ENCODE measurements around the gene REELD1. TPM values are rescaled to one million over a fixed set of nuclear protein-coding genes. Genes with fewer than 3 reads are reported as not detected.
A peak's percentile ranks its signal among the peaks of the same experiment; 100 is the strongest.

The REELD1 gene
- total RNA-seq (under 1 TPM; 0.42 to 0.58 TPM), polyA plus RNA-seq (under 1 TPM in 1 of 2 donors, not detected in 1; 0.11 TPM)

- CTCF ChIA-PET (ENCODE audit: partially characterized antibody): no interaction called here
- Mint-ChIP-seq H3K27ac (no peak within 1 kb of the TSS), H3K27me3 (peaks cover 0 to 3% of the 10 kb centered on the region in 2 donors), H3K9me3 (no peaks in the 10 kb centered on the region), H3K4me1 (no peaks in the 10 kb centered on the region), H3K4me3 (no peak within 1 kb of the TSS), H3K36me3 (no peaks in the 10 kb centered on the region)
- POLR2A ChIA-PET (ENCODE audit: partially characterized antibody): no interaction called here
- no peak within 1 kb of the TSS for H3K27ac ChIP-seq (ENCODE audit: low read depth, low read length)
- intact Hi-C loops (cut with micrococcal nuclease): no loop called here
- no peaks in the 10 kb centered on the region for H3K9me3 ChIP-seq (ENCODE audit: control insufficient read depth in 1 of 2, low read length in 2 of 2)
- H3K4me1 ChIP-seq (ENCODE audit: insufficient read depth, low read length): no peaks in the 10 kb centered on the region
- no peak within 1 kb of the TSS for H3K4me3 ChIP-seq (ENCODE audit: low read length in 2 of 2)
- no peaks in the 10 kb centered on the region for H3K27me3 ChIP-seq (ENCODE audit: insufficient read depth, low read length)
- H3K36me3 ChIP-seq (ENCODE audit: insufficient read depth, low read length): no peaks in the 10 kb centered on the region
- no peak for DNase-seq
Measured at GRCh38 chr4:146214238-146214637, at the start of gene REELD1. REELD1 (plus strand) TSS chr4:146214538; CDS start chr4:146216953, 2,415 bp downstream.

GRCh38 chr4:146165221-146165620 lies 49.1 kb upstream of the REELD1 start:
- Histone ChIP-seq H3K4me3 (ENCODE audit: low read length in 2 of 2) (no peak overlapping the region), H3K4me1 (ENCODE audit: insufficient read depth, low read length) (no peaks in the 10 kb centered on the region), H3K36me3 (ENCODE audit: insufficient read depth, low read length) (no peaks in the 10 kb centered on the region), H3K27me3 (ENCODE audit: insufficient read depth, low read length) (no peaks in the 10 kb centered on the region), H3K9me3 (ENCODE audit: control insufficient read depth in 1 of 2, low read length in 2 of 2) (no peaks in the 10 kb centered on the region), H3K27ac (ENCODE audit: low read depth, low read length) (no peak overlapping the region)
- DNase-seq: no peak
- POLR2A ChIA-PET (ENCODE audit: partially characterized antibody): no interaction called here
- Mint-ChIP-seq H3K27ac (no peak overlapping the region), H3K27me3 (peaks cover 4 to 7% of the 10 kb centered on the region in 2 donors), H3K4me3 (no peak overlapping the region), H3K9me3 (peaks cover 4 to 18% (median 12%) of the 10 kb centered on the region in 8 donors), H3K4me1 (no peaks in the 10 kb centered on the region), H3K36me3 (peaks cover 0 to 9% of the 10 kb centered on the region in 2 donors)
- intact Hi-C loops (cut with micrococcal nuclease): no loop called here
- CTCF ChIA-PET (ENCODE audit: partially characterized antibody): no interaction called here

GRCh38 chr4:146165840-146166239 lies 48.5 kb upstream of the REELD1 start:
- H3K4me3 ChIP-seq (ENCODE audit: low read length in 2 of 2): no peak overlapping the region
- DNase-seq: no peak
- H3K36me3 ChIP-seq (ENCODE audit: insufficient read depth, low read length): no peaks in the 10 kb centered on the region
- CTCF ChIA-PET (ENCODE audit: partially characterized antibody): no interaction called here
- H3K4me1 ChIP-seq (ENCODE audit: insufficient read depth, low read length): no peaks in the 10 kb centered on the region
- H3K27ac ChIP-seq (ENCODE audit: low read depth, low read length): no peak overlapping the region
- POLR2A ChIA-PET (ENCODE audit: partially characterized antibody): no interaction called here
- H3K4me3 Mint-ChIP-seq: no peak overlapping the region
- H3K27ac Mint-ChIP-seq: no peak overlapping the region
- H3K27me3 Mint-ChIP-seq: peaks cover 2 to 4% of the 10 kb centered on the region in 2 donors
- no peaks in the 10 kb centered on the region for H3K4me1 Mint-ChIP-seq
- H3K27me3 ChIP-seq (ENCODE audit: insufficient read depth, low read length): no peaks in the 10 kb centered on the region
- no peaks in the 10 kb centered on the region for H3K9me3 ChIP-seq (ENCODE audit: control insufficient read depth in 1 of 2, low read length in 2 of 2)
- intact Hi-C loops (cut with micrococcal nuclease): no loop called here
- H3K36me3 Mint-ChIP-seq: peaks cover 0 to 5% of the 10 kb centered on the region in 2 donors
- H3K9me3 Mint-ChIP-seq: peaks cover 4 to 14% (median 8%) of the 10 kb centered on the region in 8 donors

- Histone ChIP-seq H3K4me1 (ENCODE audit: insufficient read depth, low read length) (peaks cover 5% of the 10 kb centered on the region), H3K27me3 (ENCODE audit: insufficient read depth, low read length) (no peaks in the 10 kb centered on the region), H3K4me3 (ENCODE audit: low read length in 2 of 2) (no peak overlapping the region), H3K36me3 (ENCODE audit: insufficient read depth, low read length) (no peaks in the 10 kb centered on the region), H3K27ac (ENCODE audit: low read depth, low read length) (no peak overlapping the region), H3K9me3 (ENCODE audit: control insufficient read depth in 1 of 2, low read length in 2 of 2) (no peaks in the 10 kb centered on the region)
- Mint-ChIP-seq H3K4me1 (peaks cover 0 to 12% (median 1%) of the 10 kb centered on the region in 4 donors), H3K9me3 (no peaks in the 10 kb centered on the region), H3K27ac (no peak overlapping the region), H3K36me3 (peaks cover 0 to 2% of the 10 kb centered on the region in 2 donors), H3K27me3 (peaks cover 0 to 4% of the 10 kb centered on the region in 2 donors), H3K4me3 (no peak overlapping the region)
- ChIA-PET POLR2A (ENCODE audit: partially characterized antibody) (no interaction called here), CTCF (ENCODE audit: partially characterized antibody) (no interaction called here)
- DNase-seq: no peak
- intact Hi-C loops (cut with micrococcal nuclease): loop anchor here (10.0 kb wide), 3 partner anchors 435 to 1515 kb away; partner anchors contain the start of genes ABCE1, ANAPC10 and PRMT9
Measured at GRCh38 chr4:146170149-146170548, 44.2 kb upstream of the REELD1 start.

- peaks cover 53% of the 10 kb centered on the region for H3K4me1 ChIP-seq (ENCODE audit: insufficient read depth, low read length)
- DNase-seq: peak; percentile 83 to 87 (median 84)
- intact Hi-C loops (cut with micrococcal nuclease): loop anchor here (2.0 to 10.0 kb wide), 7 partner anchors 239 to 1509 kb away; partner anchors contain the start of genes ABCE1, ANAPC10, MMAA and OTUD4
- CTCF ChIA-PET (ENCODE audit: partially characterized antibody): no interaction called here
- peak within 1 kb of the TSS; percentile 81 for H3K27ac ChIP-seq (ENCODE audit: low read depth, low read length)
- peaks cover 0 to 8% of the 10 kb centered on the region in 2 donors for H3K36me3 Mint-ChIP-seq
- H3K4me3 Mint-ChIP-seq: peak within 1 kb of the TSS; percentile 86 to 96 (median 92)
- H3K9me3 ChIP-seq (ENCODE audit: control insufficient read depth in 1 of 2, low read length in 2 of 2): no peaks in the 10 kb centered on the region
- no peaks in the 10 kb centered on the region for H3K36me3 ChIP-seq (ENCODE audit: insufficient read depth, low read length)
- peak within 1 kb of the TSS; percentile 39 to 96 for H3K4me3 ChIP-seq (ENCODE audit: low read length in 2 of 2)
- no peaks in the 10 kb centered on the region for H3K9me3 Mint-ChIP-seq
- peak within 1 kb of the TSS; percentile 93 to 98 (median 97) for H3K27ac Mint-ChIP-seq
- peaks cover 34 to 63% (median 42%) of the 10 kb centered on the region in 4 donors for H3K4me1 Mint-ChIP-seq
- POLR2A ChIA-PET (ENCODE audit: partially characterized antibody): no interaction called here
- no peaks in the 10 kb centered on the region for H3K27me3 ChIP-seq (ENCODE audit: insufficient read depth, low read length)
- no peaks in the 10 kb centered on the region for H3K27me3 Mint-ChIP-seq
Measured at GRCh38 chr4:146175541-146176453, 38.5 kb upstream of the REELD1 start, which contains the start of gene LSM6. LSM6 (plus strand) TSS chr4:146175718; CDS start chr4:146182922, 7,204 bp downstream.

GRCh38 chr4:146176891-146177290 lies 37.4 kb upstream of the REELD1 start:
- ChIA-PET POLR2A (ENCODE audit: partially characterized antibody) (no interaction called here), CTCF (ENCODE audit: partially characterized antibody) (no interaction called here)
- Mint-ChIP-seq H3K4me1 (peaks cover 41 to 70% (median 48%) of the 10 kb centered on the region in 4 donors), H3K36me3 (peaks cover 0 to 8% of the 10 kb centered on the region in 2 donors), H3K27me3 (no peaks in the 10 kb centered on the region), H3K9me3 (no peaks in the 10 kb centered on the region), H3K4me3 (peak overlapping the region; percentile 86 to 96 (median 92)), H3K27ac (peak overlapping the region; percentile 65 to 98 (median 90))
- no peaks in the 10 kb centered on the region for H3K9me3 ChIP-seq (ENCODE audit: control insufficient read depth in 1 of 2, low read length in 2 of 2)
- H3K27me3 ChIP-seq (ENCODE audit: insufficient read depth, low read length): no peaks in the 10 kb centered on the region
- H3K27ac ChIP-seq (ENCODE audit: low read depth, low read length): no peak overlapping the region
- H3K36me3 ChIP-seq (ENCODE audit: insufficient read depth, low read length): no peaks in the 10 kb centered on the region
- peaks cover 55% of the 10 kb centered on the region for H3K4me1 ChIP-seq (ENCODE audit: insufficient read depth, low read length)
- intact Hi-C loops (cut with micrococcal nuclease): loop anchor here (5.0 to 10.0 kb wide), 6 partner anchors 345 to 1508 kb away; partner anchors contain the start of genes ABCE1, ANAPC10, MMAA and OTUD4
- no peak for DNase-seq
- peak overlapping the region in 1 of 2 donors; percentile 96 for H3K4me3 ChIP-seq (ENCODE audit: low read length in 2 of 2)

- H3K27me3 Mint-ChIP-seq: no peaks in the 10 kb centered on the region
- H3K9me3 Mint-ChIP-seq: no peaks in the 10 kb centered on the region
- peaks cover 47 to 76% (median 54%) of the 10 kb centered on the region in 4 donors for H3K4me1 Mint-ChIP-seq
- peak overlapping the region in 7 of 8 donors; percentile 46 to 63 (median 52) for H3K4me3 Mint-ChIP-seq
- ChIA-PET POLR2A (ENCODE audit: partially characterized antibody) (no interaction called here), CTCF (ENCODE audit: partially characterized antibody) (no interaction called here)
- H3K27me3 ChIP-seq (ENCODE audit: insufficient read depth, low read length): no peaks in the 10 kb centered on the region
- H3K9me3 ChIP-seq (ENCODE audit: control insufficient read depth in 1 of 2, low read length in 2 of 2): no peaks in the 10 kb centered on the region
- H3K4me1 ChIP-seq (ENCODE audit: insufficient read depth, low read length): peaks cover 55% of the 10 kb centered on the region
- no peak for DNase-seq
- peak overlapping the region; percentile 10 to 72 (median 36) for H3K27ac Mint-ChIP-seq
- H3K36me3 ChIP-seq (ENCODE audit: insufficient read depth, low read length): no peaks in the 10 kb centered on the region
- H3K27ac ChIP-seq (ENCODE audit: low read depth, low read length): no peak overlapping the region
- H3K36me3 Mint-ChIP-seq: peaks cover 2 to 17% of the 10 kb centered on the region in 2 donors
- no peak overlapping the region for H3K4me3 ChIP-seq (ENCODE audit: low read length in 2 of 2)
- intact Hi-C loops (cut with micrococcal nuclease): loop anchor here (5.0 to 10.0 kb wide), 6 partner anchors 344 to 1507 kb away; partner anchors contain the start of genes ABCE1, ANAPC10, MMAA and OTUD4
Measured at GRCh38 chr4:146178126-146178525, 36.2 kb upstream of the REELD1 start.
